Stimulated activated CD4-positive, alpha-beta T cell treated with anti-CD3 and anti-CD28 coated beads, Interleukin-15, amount 100 ng/mL, for 48 hours (primary cell): Measurements from ENCODE around the gene MAPK1.
"Not testable (repeated sequence)": the region's sequence is repeated elsewhere in the genome, so short reads cannot be mapped to it uniquely, and the experiment has no call there.

Source experiments
- DNase-seq, 2 donors: peaks; one replicate each; pipeline ENCODE4 v3.0.0-alpha.2; 2020; ENCODE audit warnings: low read depth in 2 of 2

MAPK1 gene

DNA sequence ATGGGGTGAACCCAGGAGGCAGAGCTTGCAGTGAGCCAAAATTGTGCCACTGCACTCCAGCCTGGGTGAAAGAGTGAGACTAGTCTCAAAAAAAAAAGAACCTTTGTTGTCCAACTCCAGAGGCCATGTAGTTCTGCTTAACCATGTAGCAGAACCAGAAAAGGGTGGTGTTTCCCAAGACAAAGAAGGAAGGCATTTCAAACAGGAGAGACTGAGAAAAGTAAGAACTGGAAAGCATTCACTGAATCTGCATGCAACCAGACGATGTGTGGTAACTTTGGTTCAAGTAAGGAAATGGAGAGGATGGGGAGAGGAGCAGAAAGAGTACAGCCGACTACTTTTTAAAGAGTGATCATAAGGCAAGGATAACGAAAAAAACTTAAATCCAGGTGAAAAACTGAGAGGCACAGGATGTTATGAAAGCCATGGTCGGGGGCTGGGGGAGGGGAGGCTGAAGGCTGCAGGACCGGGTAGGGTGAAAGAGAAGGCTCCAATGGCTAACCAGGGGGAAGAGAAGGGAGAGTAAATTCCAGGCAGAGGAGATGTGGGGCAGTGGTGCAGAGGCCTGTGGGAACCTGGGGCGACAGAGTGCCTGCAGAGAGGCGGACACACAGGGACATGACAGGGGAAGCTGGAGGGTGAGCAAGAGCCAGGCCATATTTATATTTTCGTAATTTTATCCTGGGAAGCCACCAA is 48.8 kb downstream of the MAPK1 start:
- no peak for DNase-seq

DNA sequence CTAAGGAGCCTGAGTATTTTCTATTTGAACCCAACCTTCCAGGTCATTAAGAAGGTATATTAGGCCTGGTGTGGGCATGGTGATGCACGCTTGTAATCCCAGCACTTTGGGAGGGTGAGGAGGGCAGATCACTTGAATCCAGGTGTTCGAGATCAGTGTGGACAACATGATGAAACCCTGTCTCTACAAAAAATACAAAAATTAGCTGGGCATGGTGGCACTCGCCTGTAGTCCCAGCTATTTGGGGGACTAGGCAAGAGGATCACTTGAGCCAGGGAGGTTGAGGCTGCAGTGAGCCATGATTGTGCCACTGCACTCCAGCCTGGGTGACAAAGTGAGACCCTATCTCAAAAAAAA is 50.0 kb downstream of the MAPK1 start:
- DNase-seq: not testable (repeated sequence)

DNA sequence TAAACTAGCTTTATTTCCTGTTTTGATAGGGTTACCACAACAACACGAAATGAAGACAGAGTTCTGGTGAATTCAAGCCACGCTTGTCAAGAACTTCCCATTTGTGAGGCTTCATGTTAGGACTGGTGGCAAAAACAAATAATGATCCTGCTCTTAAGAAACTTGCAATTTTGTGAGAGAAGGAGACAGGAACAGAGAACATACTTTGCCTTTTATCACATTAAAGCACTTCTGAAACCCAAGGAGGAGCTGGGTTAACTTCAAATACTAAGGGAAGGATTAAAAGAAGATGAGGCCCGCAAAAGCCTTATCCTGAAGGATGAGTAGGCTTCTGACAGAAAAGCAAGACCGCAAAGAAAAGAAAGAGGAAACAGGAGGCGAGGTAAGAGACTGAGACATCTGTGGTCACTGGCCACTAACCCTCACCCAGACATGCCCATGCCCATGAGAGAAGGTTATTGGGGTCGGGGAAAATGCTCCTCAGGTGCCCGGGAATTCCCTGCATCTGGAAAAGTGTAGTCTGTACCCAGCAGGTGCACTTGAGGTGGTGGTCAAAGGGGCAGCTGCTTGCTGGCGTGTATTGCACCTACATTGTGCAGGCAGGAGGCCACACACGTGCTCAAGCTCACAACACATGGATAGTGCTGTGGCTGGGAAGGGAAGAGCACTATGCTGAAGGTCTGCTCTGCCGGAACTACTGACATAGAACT is 50.5 kb downstream of the MAPK1 start:
- DNase-seq: peak in 1 of 2 donors; percentile 7

DNA sequence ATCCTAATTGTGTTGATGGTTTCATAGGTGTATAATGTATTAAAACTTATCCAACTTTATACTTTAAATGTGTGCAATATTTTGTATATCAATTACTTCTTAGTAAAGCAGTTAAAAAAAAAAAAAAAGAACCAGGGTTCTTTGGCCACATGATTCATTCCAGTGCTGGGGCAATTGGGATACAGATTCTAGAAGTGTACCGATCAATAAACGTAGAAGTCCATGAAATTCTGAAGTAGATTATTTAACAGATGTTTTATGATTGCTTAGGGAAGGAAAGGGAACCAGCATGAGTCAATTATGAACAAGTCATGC is 51.0 kb downstream of the MAPK1 start:
- no peak for DNase-seq

DNA sequence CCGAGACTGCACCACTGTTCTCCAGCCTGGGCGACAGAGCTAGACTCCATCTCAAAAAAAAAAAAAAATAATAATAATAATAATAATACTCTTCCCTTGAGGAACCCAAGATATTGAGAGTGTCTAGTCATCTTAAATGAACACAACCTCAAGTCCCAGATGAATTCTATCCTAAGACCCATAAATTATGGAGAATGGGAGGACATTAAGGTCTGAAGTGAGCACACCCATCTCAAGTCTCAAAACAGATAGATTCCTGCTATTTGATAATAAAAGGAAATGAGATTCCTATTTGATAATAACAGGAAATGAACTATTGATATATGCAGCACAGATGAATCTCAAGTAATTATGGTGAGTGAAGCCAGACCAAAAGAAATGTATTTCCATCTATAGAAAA is 51.5 kb downstream of the MAPK1 start:
- no peak for DNase-seq

DNA sequence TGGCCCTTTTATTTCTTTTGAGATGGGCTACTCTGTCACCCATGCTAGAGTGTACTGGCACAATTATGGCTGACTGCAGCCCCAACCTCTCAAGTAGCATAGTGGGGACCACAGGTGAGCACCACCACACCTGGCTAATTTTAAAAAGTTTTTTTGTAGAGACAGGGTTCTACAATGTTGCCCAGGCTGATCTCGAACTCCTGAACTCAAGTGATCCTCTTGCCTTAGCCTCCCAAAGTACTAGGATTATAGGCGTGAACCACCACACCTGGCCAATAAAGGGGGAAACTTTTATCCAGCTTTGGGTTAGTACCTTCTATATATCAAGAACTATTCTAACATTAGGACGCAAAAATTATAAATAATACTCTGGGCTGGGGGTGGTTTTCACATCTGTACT is 52.1 kb downstream of the MAPK1 start:
- no peak for DNase-seq

DNA sequence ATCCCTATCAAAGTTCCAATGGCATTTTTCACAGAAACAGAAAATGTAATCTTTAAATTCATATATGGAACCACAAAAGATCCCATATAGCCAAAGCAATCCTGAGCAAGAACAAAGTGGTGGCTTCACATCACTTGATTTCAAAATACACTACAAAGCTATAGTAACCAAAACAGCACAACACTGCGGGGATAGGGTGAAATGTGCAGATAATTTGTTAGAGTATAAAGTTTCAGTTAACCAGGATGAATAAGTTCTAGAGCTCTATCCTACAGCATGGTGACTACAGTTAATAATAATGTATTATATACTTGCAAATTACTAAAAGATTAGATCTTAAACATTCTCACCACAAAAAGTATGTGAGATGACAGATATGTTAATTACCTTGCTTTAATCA is 55.5 kb downstream of the MAPK1 start:
- DNase-seq: no peak

DNA sequence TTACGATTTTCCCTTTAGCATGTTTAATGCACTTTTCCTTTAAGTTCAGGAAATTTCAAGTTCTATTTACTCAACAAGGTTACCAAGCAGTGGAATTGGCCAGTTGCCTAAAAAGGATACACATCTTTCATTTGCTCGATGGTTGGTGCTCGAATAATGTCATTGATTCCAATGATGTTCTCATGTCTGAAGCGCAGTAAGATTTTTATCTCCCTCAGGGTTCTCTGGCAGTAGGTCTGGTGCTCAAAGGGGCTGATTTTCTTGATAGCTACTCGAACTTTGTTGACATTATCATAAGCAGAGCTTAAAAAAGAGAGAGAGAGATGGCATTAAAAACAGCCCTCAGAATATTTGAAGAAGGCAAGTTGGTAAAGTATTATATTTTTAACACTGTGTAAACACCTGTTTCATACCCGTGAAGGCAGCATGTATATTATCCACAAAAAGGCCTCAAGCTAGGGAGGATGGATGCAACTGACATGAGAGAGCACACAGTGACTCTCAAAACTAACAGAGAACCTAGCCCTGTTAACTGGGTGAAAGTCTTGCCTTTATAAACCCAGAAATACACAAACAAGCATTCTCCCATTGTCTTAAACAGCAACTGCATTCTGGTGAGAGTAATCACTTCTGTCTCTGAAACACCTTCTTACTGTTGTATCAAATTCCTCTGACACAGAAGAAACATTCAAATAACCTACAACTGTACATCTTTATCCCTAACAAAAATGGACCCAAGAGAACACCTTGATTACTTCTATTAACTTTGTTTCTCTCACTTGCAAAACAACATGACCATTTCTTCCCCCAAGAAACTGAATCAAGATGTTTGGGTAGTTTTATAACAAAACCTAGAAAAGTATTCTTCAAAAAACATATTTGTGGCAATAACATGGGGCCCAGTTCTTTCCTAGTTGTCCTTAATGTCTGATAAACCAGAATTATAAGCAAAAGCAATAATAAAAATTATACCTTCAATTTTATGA is 59.6 kb downstream of the MAPK1 start:
- DNase-seq: no peak

DNA sequence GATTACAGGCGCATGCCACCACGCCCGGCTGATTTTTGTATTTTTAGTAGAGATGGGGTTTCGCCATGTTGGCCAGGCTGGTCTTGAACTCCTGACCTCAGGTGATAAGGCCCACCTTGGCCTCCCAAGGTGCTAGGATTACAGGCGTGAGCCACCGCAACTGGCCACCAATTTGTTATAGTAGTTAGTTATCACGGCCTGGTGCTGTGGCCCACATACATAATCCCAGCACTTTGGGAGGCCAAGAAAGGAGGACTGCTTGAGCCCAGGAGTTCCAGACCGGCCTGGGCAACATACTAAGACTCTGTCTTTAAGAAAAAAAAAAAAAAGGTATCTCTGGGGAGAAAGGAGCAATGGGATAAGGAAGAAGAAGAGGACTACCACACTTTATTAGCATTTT is 62.1 kb downstream of the MAPK1 start:
- not testable (repeated sequence) for DNase-seq

DNA sequence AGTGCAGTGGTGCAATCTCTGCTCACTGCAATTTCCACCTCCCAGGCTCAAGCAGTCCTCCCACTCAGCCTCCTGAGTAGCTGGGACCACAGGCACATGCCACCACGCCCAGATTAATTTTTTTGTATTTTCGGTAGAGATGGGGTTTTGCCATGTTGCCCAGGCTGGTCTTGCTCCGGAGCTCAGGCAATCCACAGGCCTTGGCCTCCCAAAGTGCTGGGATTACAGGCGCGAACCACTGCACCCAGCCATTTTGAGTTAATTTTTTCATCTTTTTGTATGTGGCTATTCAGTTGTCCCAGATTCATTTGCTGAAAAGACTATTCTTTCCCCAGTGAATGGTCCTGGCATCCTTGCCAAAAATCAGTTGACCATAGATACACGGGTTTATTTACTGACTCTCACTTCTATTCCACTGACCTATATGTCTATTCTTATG is 63.6 kb downstream of the MAPK1 start:
- DNase-seq: no peak

DNA sequence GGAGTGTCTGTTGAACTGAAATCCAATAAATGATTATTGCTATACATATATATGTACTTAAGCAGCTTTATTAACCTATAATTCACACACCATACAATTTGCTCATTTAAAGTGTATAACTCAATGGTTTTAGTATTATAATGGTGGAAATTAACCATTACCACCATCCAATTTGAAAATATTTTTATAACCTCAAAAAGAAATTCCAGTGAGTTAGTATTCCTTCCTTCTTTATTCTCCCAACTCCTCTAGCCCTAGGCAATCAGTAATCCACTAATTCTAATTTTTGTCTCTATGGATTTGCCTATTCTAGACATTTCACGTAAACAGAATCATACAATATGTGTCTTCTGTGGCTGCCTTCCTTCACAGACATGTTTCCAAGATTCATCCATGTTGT is 64.8 kb downstream of the MAPK1 start:
- DNase-seq: no peak

DNA sequence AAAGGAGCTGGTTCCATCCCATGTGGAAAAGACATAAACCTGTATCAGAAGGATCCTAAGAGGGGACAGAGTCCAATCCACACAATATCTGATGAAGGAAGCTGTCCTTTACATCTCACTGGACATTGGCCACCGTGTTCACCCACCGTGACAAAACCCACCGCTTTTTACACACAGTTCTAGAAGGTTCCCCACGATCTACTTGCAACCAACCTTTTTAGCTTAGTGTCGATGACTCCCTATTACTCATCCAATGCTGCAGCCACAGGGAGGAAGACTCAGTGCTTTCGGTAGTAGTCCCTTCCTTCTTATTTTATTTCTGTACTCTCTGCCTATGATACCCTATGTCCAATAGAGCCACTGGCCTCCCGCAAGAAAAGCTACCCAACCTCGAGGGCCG is 65.4 kb downstream of the MAPK1 start:
- no peak for DNase-seq

DNA sequence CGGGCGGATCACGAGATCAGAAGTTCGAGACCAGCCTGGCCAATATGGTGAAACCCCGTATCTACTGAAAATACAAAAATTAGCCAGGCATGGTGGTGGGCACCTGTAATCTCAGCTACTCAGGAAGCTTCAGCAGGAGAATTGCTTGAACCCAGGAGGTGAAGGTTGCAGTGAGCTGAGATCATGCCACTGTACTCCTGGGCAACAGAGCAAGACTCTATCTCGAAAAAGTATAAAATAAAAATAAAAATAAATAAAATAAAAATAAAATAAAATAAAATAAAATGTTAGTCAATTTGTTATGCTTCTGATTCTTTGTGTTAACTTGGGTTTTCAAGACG is 66.2 kb downstream of the MAPK1 start:
- DNase-seq: not testable (repeated sequence)

DNA sequence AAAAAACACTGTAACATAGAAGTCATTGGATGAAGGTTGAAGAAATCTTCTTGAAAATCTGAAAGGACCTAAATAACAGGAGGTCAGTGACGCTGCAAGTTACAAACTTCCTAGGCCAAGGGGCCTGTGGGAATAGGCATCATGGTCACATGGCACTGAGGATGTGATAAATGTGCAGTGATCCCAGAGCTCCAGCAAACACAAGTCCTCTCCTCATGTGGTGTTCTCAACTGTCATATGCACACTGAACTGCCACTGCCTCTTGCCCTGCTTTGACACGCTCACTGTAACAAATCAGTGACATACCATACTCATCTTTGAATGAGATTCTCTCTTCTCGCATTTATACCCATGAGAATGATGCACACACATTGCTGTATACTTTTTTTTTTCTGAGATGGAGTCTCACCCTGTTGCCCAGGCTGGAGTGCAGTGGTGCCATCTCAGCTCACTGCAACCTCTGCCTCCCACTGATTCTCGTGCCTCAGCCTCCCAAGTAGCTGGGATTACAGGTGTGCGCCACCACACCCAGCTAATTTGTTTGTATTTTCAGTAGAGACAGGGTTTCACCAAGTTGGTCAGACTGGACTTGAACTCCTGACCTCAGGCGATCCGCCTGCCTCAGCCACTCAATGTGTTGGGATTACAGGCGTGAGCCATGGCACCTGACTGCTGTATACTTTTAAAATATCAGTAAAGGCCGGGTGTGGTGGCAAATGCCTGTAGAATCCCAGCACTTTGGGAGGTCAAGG is 66.7 kb downstream of the MAPK1 start:
- DNase-seq: no peak

DNA sequence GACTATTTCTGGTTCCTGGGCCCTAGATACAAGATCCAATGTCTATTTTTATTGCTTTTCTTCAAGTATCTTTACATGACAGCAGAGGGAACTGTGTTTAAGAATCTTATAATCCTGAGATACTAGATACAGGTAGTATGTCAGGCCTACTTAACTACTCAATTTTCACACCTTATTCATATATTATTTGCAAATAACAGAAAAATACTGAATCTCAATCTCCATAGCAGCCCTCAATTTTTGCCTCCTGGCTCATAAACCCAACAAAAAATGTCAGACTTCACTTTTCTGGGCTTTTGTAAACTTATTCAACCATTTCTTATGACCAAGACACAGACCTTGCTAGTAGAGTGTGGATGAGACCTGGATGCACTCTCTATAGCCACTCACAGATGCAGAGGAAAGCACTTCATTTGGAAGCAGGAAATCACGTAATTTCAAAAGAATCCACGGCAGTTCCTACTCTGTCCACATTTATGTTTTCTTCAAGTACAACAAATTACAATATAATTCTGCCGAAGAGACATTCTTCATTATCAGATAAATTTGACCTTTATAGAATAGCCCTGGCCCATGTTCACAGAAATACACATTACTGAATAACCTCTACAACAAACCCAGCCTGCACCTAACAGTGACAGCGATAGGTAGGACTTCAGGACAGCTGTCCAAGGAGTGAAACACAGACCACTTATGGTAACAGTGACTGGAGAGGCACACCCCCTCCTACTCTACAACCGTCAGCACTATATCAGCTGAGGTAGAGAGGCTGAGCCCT is 69.8 kb downstream of the MAPK1 start:
- DNase-seq: no peak

DNA sequence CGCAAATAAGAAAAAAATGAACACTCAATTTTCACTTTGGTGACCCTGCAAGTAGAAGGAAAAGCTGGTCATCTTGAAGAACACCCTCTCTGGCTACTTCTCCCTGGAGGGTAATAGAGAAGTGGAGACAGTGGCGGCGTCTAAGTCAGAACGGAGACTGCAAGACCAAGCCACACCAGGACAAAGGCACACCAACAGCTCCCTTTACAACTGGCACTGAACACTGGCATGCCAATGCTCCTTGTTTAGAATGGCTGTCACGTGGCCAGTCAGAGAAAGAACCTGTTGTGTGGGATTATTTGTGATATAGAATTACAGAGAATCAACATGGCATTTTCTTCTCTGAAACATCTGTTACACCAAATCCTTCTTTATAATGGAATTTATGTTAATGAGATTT is 70.6 kb downstream of the MAPK1 start:
- DNase-seq: no peak

DNA sequence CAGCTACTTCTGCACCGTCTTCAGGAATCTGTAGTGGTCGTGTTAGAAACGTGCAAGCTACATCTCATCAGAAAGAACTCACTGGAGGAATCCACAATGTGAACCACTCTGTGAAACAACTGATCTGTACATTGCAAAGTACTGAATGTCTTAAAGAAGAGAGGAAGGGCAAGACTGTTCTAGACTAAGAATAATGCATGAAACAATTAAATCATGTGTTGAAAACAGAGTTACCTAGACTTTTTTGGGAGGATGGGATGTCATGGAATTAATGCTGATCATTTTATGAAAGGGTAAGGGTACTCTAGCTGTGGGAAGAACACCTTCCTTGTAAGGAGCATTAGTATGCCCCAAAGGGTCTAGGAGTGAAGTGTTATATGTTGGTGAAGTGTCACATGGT is 71.2 kb downstream of the MAPK1 start:
- DNase-seq: no peak

DNA sequence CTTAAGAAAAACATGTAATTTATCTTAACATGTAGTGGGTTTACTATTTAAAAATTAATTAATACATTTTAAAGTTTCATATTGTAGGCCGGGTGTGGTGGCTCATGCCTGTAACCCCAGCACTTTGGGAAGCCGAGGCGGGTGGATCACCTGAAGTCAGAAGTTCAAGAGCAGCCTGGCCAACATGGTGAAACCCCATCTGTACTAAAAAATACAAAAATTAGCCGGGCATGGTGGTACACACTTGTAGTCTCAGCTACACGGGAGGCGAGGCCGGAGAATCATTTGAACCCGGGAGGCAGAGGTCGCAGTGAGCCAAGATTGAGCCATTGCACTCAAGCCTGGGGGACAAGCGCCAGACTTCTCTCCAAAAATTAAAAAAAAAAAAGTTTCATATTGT is 73.7 kb downstream of the MAPK1 start:
- DNase-seq: not testable (repeated sequence)

DNA sequence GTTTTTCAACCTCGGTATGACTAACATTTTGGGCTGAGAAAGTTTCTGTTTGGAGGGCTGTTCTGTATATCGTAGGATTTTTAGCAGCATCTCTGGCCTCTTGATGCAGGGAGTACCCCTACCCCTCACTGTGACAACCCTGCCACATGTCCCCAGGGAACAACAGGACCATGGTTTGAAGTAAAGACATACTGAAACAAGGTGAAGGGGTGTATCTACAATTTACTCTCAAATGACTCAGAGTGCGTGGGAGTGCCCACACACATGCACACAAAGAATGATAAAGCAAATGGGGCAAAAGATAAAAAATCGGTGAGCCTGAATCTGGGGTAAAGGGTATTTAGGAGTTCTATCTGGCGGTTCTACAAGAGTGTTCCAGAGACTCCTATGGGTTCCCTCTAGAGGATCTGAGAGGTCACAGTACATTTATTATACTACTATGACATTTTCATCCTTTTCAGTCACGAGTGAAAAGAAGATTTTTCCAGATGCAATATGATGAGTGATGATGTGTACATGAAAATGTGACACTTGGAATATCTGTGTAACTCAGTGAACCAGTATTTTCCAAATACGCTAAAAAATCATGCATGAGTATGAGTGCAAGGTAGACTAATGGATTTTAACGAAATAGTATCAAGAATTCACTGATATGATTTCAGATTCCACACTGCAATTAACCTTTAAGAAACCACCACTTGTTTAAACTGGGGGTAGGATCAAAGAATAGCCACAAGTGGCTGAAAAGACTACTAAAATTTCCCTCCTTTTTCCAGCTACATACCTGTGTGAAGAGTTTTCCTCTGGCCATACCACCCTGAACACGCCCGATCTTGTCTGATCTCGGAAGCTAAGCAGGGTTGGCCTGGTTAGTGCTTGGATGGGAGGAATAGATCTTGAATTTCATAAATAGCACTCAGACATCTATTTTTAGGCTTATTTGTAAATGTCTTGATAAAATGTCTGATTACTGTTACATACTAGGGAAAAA is 75.5 kb downstream of the MAPK1 start:
- DNase-seq: peak; percentile 38
